PFSK-1 (cell line): ENCODE data around the gene STK25.

Experiments
- FOXP2 ChIP-seq: optimal IDR thresholded peaks from 2 replicates; pipeline ENCODE3; 2011; ENCODE audit warnings: borderline replicate concordance, control low read depth, inconsistent platforms; ENCODE audit not compliant: insufficient read depth; ENCODE audit errors: extremely low read length, extremely low read depth
- POLR2AphosphoS5 ChIP-seq: IDR thresholded peaks from 2 replicates; pipeline ENCODE4 v1.6.1; 2012; ENCODE audit warnings: low read depth, mild to moderate bottlenecking, control low read depth, low read length, moderate library complexity
- SIN3A ChIP-seq: IDR thresholded peaks from 2 replicates; pipeline ENCODE4 v1.6.1; 2012; ENCODE audit warnings: mild to moderate bottlenecking, low read length, moderate library complexity, borderline replicate concordance; ENCODE audit not compliant: insufficient read depth
- TAF1 ChIP-seq: IDR thresholded peaks from 2 replicates; pipeline ENCODE4 v1.6.1; 2012; ENCODE audit warnings: low read length, control low read depth, borderline replicate concordance; ENCODE audit not compliant: insufficient read depth
- TF ChIP-seq, protein P1 (sequence below), 2 experiments: IDR thresholded peaks; 2 replicates each; pipeline versions ENCODE4 v1.6.1 to v1.8.0; 2011 to 2012; ENCODE audit warnings: low read depth in 2 of 2, low read length in 2 of 2, control low read depth in 1 of 2, inconsistent platforms in 1 of 2, mild to moderate bottlenecking in 1 of 2, moderate library complexity in 1 of 2; ENCODE audit not compliant: insufficient read depth in 1 of 2

DNA sequence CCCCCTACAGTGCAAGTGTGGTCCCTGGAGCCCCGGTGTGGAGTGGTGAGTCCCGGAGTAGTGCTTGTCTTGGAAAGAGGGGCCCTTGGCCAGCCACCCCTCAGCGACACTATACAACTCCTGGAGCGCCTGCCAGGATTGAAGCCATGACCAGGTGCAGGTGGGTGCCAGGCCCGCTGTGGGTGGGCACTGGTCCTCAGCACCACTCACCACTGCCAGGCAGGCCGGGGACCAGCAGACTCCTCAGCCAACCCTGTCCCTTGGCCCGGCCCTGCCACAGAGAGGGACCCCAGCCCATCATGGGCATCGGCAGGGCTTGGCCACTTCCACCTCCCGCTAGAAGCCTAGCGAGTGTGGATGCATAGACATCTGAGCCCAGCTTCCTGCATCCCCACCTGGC is 42.2 kb downstream of the STK25 start:
- TF ChIP-seq, protein P1, sequence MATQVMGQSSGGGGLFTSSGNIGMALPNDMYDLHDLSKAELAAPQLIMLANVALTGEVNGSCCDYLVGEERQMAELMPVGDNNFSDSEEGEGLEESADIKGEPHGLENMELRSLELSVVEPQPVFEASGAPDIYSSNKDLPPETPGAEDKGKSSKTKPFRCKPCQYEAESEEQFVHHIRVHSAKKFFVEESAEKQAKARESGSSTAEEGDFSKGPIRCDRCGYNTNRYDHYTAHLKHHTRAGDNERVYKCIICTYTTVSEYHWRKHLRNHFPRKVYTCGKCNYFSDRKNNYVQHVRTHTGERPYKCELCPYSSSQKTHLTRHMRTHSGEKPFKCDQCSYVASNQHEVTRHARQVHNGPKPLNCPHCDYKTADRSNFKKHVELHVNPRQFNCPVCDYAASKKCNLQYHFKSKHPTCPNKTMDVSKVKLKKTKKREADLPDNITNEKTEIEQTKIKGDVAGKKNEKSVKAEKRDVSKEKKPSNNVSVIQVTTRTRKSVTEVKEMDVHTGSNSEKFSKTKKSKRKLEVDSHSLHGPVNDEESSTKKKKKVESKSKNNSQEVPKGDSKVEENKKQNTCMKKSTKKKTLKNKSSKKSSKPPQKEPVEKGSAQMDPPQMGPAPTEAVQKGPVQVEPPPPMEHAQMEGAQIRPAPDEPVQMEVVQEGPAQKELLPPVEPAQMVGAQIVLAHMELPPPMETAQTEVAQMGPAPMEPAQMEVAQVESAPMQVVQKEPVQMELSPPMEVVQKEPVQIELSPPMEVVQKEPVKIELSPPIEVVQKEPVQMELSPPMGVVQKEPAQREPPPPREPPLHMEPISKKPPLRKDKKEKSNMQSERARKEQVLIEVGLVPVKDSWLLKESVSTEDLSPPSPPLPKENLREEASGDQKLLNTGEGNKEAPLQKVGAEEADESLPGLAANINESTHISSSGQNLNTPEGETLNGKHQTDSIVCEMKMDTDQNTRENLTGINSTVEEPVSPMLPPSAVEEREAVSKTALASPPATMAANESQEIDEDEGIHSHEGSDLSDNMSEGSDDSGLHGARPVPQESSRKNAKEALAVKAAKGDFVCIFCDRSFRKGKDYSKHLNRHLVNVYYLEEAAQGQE (IDR thresholded peaks at IDR 0.05; ENCODE audit: insufficient read depth in 1 of 2, low read depth in 2 of 2, low read length in 2 of 2) = no peak
- no peak for TF ChIP-seq TAF1
- no peak for TF ChIP-seq SIN3A
- no peak for TF ChIP-seq POLR2AphosphoS5
- TF ChIP-seq FOXP2 = no peak
